GM21515 (cell line): Measurements from ENCODE around the gene SMARCA4.

Experiments used
- ATAC-seq: cut with Tn5 transposase; IDR thresholded peaks from one replicate; pipeline ENCODE4 v1.9.1; 2021; ENCODE audit not compliant: unreplicated experiment

Gene SMARCA4

GRCh38 chr19:11028146-11028545, 67.3 kb downstream of the SMARCA4 start:
- ATAC-seq, result no peak

GRCh38 chr19:11031421-11032070, 70.7 kb downstream of the SMARCA4 start:
- no peak for ATAC-seq

GRCh38 chr19:11033251-11033650, 72.4 kb downstream of the SMARCA4 start:
- no peak for ATAC-seq

- no peak for ATAC-seq
Measured at GRCh38 chr19:11033763-11034162, 72.9 kb downstream of the SMARCA4 start.

- ATAC-seq, result no peak
Measured at GRCh38 chr19:11034449-11035213, 73.8 kb downstream of the SMARCA4 start.

GRCh38 chr19:11035441-11036377, 74.9 kb downstream of the SMARCA4 start:
- peak; percentile 63 for ATAC-seq

- ATAC-seq, result no peak
Measured at GRCh38 chr19:11038511-11038910, 77.7 kb downstream of the SMARCA4 start.

- ATAC-seq, result no peak
Measured at GRCh38 chr19:11041194-11041593, 80.4 kb downstream of the SMARCA4 start.

- ATAC-seq, result no peak
Measured at GRCh38 chr19:11041966-11042627, 81.3 kb downstream of the SMARCA4 start.

GRCh38 chr19:11044431-11044830, 83.6 kb downstream of the SMARCA4 start:
- ATAC-seq, result no peak

GRCh38 chr19:11045536-11045935, 84.7 kb downstream of the SMARCA4 start:
- no peak for ATAC-seq

GRCh38 chr19:11046605-11047354, 86.0 kb downstream of the SMARCA4 start:
- ATAC-seq, result no peak

GRCh38 chr19:11047866-11048265, 87.0 kb downstream of the SMARCA4 start:
- no peak for ATAC-seq

GRCh38 chr19:11050323-11051114, 89.7 kb downstream of the SMARCA4 start:
- no peak for ATAC-seq

- ATAC-seq, result no peak
Measured at GRCh38 chr19:11053817-11054195, 93.0 kb downstream of the SMARCA4 start.

GRCh38 chr19:11054200-11054599, 93.4 kb downstream of the SMARCA4 start:
- no peak for ATAC-seq

GRCh38 chr19:11054628-11055027, 93.8 kb downstream of the SMARCA4 start:
- no peak for ATAC-seq

GRCh38 chr19:11058246-11059030, 97.6 kb downstream of the SMARCA4 start:
- ATAC-seq, result no peak
